Lower lobe of right lung (tissue), 2 donors: Measurements from ENCODE around the gene ARVCF. TPM values are rescaled to one million over a fixed set of nuclear protein-coding genes. Genes with fewer than 3 reads are reported as not detected.

Experiments
- ATAC-seq, 2 donors: fragments of 200-7000 bp; cut with Tn5 transposase; one replicate each; pipeline ENCODE4 v1.9.1; 2020 to 2022; ENCODE audit warnings: mild to moderate bottlenecking in 2 of 2, moderate library complexity in 2 of 2
- DNase-seq: peaks from one replicate; pipeline ENCODE4 v3.0.0-alpha.2; 2020
- H3K27ac ChIP-seq: fragments of 200-600 bp; one replicate; pipeline ENCODE4 v1.8.0; 2022
- H3K27me3 ChIP-seq: fragments of 200-600 bp; one replicate; pipeline ENCODE4 v1.8.0; 2022; ENCODE audit warnings: low read depth
- H3K36me3 ChIP-seq: fragments of 200-600 bp; one replicate; pipeline ENCODE4 v1.8.0; 2022; ENCODE audit warnings: mild to moderate bottlenecking
- H3K4me1 ChIP-seq: fragments of 200-600 bp; one replicate; pipeline ENCODE4 v1.8.0; 2022
- H3K4me3 ChIP-seq: fragments of 200-600 bp; one replicate; pipeline ENCODE4 v1.8.0; 2022; ENCODE audit warnings: mild to moderate bottlenecking
- H3K9me3 ChIP-seq: fragments of 200-600 bp; one replicate; pipeline ENCODE4 v1.8.0; 2022
- CTCF ChIP-seq: fragments of 200-600 bp; IDR thresholded peaks from one replicate; pipeline ENCODE4 v1.8.0; 2022; ENCODE audit warnings: antibody characterized with exemption, mild to moderate bottlenecking
- intact Hi-C: fragments of 100-400 bp; cut with DNase I; formaldehyde crosslinking; loops from one replicate; pipeline ENCODE4 v1.11.0; 2022
- total RNA-seq: library from RNA; stranded (reverse); fragmentation: NEBNext Ultra II Directional; extraction: Animal tissue kit (Norgen Biotek cat#: 25700); gene quantifications from one replicate; pipeline ENCODE4 v1.2.1, GENCODE V29; 2021
- donor health status: DM: no; HTN: yes; CAD: no; lungs with severe emphysema.

The ARVCF gene
- total RNA-seq, 1 donor from 2014 or later: 16.8 TPM

- ATAC-seq (no peak), DNase-seq (no peak)
- Histone ChIP-seq H3K27ac (no peak overlapping the region), H3K9me3 (no peaks in the 10 kb centered on the region), H3K4me3 (no peak overlapping the region), H3K36me3 (peaks cover 10% of the 10 kb centered on the region), H3K27me3 (no peaks in the 10 kb centered on the region), H3K4me1 (peaks cover 19% of the 10 kb centered on the region)
- intact Hi-C loops: no loop called here
- no peak for TF ChIP-seq CTCF
These were observed 35.3 kb downstream of the ARVCF start for GRCh38 chr22:19981171-19981960.

- Histone ChIP-seq H3K27me3 (no peaks in the 10 kb centered on the region), H3K27ac (no peak overlapping the region), H3K36me3 (peaks cover 10% of the 10 kb centered on the region), H3K4me3 (no peak overlapping the region), H3K9me3 (no peaks in the 10 kb centered on the region), H3K4me1 (peaks cover 13% of the 10 kb centered on the region)
- no peak for TF ChIP-seq CTCF
- no peak for DNase-seq
- ATAC-seq: no peak
- intact Hi-C loops: no loop called here
These were observed 35.9 kb downstream of the ARVCF start for GRCh38 chr22:19980766-19981165.

- no peak overlapping the region for H3K27ac ChIP-seq
- no peaks in the 10 kb centered on the region for H3K9me3 ChIP-seq
- intact Hi-C loops: no loop called here
- peaks cover 10% of the 10 kb centered on the region for H3K36me3 ChIP-seq
- no peak for TF ChIP-seq CTCF
- no peak for ATAC-seq
- H3K4me1 ChIP-seq: peaks cover 6% of the 10 kb centered on the region
- DNase-seq: no peak
- no peaks in the 10 kb centered on the region for H3K27me3 ChIP-seq
- no peak overlapping the region for H3K4me3 ChIP-seq
These were observed 36.7 kb downstream of the ARVCF start for GRCh38 chr22:19979712-19980493.

- no peak for TF ChIP-seq CTCF
- ATAC-seq (no peak), DNase-seq (no peak)
- Histone ChIP-seq H3K4me3 (no peak overlapping the region), H3K27me3 (no peaks in the 10 kb centered on the region), H3K27ac (no peak overlapping the region), H3K9me3 (no peaks in the 10 kb centered on the region), H3K4me1 (no peaks in the 10 kb centered on the region), H3K36me3 (peaks cover 12% of the 10 kb centered on the region)
- intact Hi-C loops: no loop called here
These were observed 37.9 kb downstream of the ARVCF start for GRCh38 chr22:19978748-19979147.

- no peak for DNase-seq
- no peak for TF ChIP-seq CTCF
- intact Hi-C loops: no loop called here
- Histone ChIP-seq H3K4me3 (no peak overlapping the region), H3K36me3 (peaks cover 24% of the 10 kb centered on the region), H3K4me1 (no peaks in the 10 kb centered on the region), H3K27me3 (no peaks in the 10 kb centered on the region), H3K27ac (no peak overlapping the region), H3K9me3 (no peaks in the 10 kb centered on the region)
- ATAC-seq: no peak
These were observed 39.1 kb downstream of the ARVCF start for GRCh38 chr22:19977296-19978243.
